Dermis blood vessel endothelial cell (primary cell): ENCODE measurements around the gene HOXD11. TPM values are rescaled to one million over a fixed set of nuclear protein-coding genes. Genes with fewer than 3 reads are reported as not detected.

Source experiments
- DNase-seq: peaks from one replicate; pipeline ENCODE4 v3.0.0; 2010
- total RNA-seq: library from RNA; depleted of rRNA; stranded (reverse); fragments of >200 nt; gene quantifications from 2 replicates; pipeline ENCODE4 v1.2.3, GENCODE V29; 2014

Gene HOXD11
- total RNA-seq, 1 donor from 2014 or later, result 0.17 TPM

DNA sequence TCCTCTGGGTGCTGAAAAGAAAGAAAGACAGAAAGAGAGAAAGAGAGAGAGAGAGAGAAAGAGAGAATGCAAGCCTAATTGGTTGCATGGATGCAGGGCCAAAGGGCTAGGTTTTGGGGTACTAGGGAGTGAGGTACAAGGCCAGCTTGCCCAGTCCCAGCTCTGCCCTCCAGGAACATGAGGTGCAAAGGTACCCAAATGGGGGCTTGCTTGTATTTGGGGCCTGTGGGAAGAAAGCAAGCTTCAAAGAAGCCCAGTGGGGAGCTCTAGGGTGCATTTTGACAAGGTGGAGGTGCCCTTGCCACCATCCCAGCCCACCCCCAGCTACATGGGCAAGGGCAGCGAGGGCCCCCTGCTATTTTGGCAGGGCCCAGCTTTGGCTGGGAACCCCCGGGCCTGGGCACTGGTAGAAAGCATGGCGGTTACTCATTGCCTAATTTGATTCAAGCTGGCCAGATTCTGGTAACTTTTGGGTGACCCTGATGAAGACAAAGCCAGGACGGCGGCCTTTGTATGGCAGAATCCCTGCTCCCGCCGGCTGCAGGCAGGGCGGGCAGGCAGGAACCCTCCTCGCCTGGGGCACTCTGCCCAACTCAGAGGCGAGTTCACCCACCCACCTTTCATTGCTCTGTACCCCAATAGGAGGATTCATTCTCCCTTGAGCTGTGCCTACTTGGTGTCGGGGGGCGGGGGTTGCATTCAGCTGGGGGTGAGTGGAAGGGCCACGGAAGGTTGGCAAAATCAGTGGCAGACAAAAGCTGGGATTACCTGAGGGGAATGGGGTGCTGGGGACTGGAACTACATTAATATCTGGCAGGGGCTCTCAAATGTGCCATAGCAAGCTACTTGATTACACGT lies 43.7 kb downstream of the HOXD11 start:
- no peak for DNase-seq

DNA sequence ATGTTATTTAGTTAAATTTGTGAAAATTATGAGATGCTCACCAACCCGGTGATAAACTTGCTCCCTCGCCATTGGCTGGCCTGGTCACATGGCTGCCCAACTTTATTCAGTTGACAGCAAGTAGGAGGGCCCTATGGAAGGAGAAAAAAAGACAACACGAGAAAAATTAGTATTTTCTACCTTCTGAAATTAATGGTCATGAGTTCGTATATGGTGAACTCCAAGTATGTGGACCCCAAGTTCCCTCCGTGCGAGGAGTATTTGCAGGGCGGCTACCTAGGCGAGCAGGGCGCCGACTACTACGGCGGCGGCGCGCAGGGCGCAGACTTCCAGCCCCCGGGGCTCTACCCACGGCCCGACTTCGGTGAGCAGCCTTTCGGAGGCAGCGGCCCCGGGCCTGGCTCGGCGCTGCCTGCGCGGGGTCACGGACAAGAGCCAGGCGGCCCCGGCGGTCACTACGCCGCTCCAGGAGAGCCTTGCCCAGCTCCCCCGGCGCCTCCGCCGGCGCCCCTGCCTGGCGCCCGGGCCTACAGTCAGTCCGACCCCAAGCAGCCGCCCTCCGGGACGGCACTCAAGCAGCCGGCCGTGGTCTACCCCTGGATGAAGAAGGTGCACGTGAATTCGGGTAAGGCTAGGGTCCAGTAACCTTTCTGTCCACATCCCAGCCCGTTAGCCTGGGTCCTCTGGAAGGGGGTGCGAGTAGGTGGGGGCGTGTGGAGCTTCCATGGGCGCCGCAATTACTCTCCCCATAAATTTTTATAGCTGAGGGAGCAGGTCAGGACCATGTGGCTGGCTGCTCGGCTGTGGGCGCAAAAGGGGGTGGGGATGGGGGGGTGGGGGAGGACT lies 44.6 kb downstream of the HOXD11 start, which contains the start of gene HOXD4:
Gene HOXD4, plus strand, starts transcription at position 109 of the 846 bp plus-strand sequence. Its CDS starts 84 bp downstream, at position 193.
- DNase-seq, result no peak

DNA sequence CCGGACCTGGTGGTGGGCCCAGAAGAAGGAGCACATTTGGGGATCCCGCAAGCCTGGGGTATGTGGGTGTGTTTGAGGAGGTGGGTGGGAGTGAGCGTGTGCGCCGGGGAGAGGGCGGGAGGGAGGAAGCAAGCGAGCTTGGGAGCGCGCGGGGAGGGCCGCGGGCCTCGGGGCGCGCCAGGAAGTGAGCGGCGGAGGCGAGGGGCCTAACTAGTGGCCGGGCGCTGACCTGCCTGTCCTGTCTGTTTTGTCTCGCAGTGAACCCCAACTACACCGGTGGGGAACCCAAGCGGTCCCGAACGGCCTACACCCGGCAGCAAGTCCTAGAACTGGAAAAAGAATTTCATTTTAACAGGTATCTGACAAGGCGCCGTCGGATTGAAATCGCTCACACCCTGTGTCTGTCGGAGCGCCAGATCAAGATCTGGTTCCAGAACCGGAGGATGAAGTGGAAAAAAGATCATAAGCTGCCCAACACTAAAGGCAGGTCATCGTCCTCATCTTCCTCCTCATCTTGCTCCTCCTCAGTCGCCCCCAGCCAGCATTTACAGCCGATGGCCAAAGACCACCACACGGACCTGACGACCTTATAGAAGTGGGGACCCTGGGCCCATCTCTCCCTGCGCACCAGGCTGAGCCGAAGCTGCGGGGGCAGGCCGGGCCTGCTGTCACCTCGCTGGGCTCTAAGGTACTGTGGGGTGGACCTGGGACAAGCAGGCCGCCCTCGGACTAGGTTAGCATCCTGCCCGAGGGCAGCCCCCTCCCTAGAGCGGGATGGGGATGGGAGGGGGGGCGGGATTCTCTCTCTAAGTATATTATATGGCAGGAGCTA lies 45.5 kb downstream of the HOXD11 start:
- peak; percentile 26 for DNase-seq

DNA sequence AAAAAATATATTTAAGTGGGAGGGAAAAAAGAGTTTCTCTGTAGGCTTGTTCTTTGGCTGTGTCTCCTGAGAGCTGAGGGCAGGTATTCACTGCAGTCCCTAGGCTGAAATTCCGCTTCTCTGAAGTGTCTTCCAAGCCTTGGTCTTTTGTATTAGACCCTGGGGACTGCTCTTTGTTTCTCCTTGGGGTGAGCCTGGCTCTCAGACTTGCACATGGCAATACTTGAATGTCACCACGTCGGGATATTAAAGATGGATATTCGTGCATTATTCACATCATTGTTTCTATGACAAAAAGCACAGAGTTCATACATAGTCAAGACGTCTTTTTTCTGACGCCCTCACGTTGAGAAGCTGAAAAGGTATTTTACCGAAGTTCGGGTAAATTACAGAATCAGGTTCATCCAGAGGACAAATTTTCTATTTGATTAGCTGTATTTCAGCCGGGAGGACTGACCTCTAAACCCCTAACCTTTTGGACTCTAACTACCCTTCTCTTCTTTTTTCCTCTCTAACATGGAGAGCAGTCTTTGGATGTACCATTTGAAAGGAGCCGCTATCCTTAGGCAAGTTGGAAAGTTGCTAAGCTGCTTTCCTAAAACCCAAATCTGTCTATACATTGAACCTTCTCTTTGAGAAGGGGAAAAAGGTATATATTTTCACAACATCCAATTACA lies 47.6 kb downstream of the HOXD11 start:
- DNase-seq, result no peak

DNA sequence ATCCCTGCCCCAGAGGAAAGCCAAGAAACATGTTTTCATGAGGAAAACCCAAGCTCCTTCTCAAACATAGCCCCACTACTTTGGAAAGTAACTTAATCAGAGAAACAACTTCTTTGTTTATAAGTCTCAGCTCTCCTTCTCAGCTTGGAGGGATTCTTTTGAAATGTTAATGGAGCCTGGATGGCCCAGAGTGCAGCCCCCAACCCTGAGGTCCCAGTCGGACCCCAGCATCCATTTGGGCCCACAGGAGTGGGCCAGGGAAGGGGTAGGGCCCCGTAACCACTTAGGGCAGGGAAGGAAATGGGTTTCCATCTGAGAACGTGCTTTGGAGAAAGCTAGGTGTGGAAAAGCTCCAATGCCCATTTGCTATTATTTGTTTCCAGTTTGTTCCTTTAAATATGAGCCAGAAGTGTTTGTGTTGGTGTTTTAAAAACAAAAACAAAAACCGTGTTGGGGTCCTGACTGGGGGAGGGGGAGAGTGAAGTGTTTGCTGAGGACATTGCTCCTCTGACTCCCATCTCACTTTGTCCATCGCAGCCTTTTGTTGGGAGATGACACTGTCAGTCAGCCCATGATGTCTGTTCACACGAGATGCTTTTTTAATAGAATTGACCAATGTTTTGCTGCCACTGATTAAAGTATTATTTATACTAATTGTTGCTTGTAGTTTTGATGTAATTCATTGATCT lies 48.4 kb downstream of the HOXD11 start:
- DNase-seq, result no peak

GRCh38 chr2:176156301-176156806 lies 49.3 kb downstream of the HOXD11 start:
- DNase-seq, result no peak

DNA sequence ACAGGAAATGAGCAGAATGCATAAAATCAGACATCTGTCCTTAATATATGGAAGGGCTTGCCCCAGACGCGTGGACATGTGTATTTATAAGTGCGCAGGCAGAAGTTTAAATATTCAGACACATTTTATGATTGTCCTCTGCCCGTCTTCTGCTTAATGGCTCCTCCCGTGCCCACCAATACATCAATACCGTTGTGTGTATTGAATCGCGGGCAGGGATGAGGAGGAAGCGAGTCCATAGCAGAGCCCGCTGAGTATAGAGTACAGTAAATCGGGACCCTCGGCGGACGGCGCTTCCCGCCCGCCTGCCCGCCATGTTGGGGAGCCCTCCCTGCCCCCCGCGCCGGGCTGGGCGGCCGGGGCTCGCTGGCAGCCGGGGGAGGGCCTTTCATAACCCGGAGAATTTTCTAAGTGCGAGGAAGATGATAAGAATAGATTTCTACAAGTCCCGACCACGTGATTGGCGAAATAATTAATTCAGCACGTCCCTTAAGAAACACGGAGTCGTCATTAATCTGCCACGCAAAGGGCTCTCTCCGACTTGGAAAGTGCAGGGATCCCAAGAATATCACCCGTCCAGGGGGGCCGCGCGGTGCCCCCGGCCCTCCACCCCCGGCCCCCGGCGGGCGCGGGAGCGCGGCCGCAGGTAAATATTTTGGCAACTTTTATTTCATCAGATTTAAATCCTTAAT lies 49.9 kb downstream of the HOXD11 start, which contains the start of gene HOXD3:
Gene HOXD3, plus strand, starts transcription at position 501 of the 692 bp plus-strand sequence. CDS start 11,808 bp downstream, outside the sequence.
- no peak for DNase-seq

- DNase-seq, result no peak
These were observed 50.6 kb downstream of the HOXD11 start for GRCh38 chr2:176157499-176158185.

- no peak for DNase-seq
These were observed 51.1 kb downstream of the HOXD11 start for GRCh38 chr2:176158186-176158591.

DNA sequence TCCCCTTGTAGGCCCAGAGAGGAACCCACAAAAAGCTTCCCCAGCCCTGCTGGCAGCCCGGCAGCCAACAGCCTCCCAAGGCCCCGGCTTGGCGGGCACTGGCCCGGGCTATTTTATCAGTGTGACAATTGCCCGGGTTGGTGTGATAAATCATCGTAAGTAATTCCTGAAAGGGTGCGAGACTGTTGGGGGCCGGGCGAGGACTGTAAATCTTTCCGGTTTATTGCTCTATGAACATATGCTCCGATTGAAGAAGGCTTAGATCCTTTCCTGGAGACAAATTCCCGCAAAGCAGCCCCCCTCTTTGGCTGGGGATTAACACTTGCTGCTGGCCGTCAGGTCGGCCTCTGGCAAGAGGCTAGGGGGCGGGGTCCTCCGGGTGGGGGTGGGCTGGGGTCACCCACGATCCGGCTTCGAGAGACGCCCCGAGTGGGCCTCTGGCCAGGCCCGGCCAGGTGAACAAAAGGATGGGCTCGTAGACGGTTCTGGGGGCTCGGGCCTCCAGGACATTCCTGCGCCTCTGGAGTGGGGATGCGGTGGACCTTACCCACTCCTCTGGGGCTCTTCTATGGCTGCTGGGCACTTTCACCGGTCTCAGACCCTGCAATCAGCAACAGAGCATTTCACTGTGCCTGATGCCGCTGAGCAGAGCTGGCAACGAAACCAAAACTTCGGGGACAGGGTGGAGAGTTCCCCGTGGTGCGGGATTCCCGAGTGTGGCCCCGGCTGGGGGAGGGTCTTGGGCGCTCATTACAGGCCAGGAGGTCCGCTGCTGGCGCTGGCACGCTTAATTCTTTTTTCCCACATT lies 52.0 kb downstream of the HOXD11 start:
- no peak for DNase-seq

Other genes with a start within 250 kb of the HOXD11 start
- gene LNPK, start 105.0 kb upstream of the HOXD11 start, total RNA-seq, result 8.0 and 10.5 TPM in 2 replicates
- gene EVX2, start 23.3 kb upstream of the HOXD11 start, total RNA-seq, result not detected in 2 replicates
- under 0.01 TPM in 1 of 2 replicates, not detected in the other for gene HOXD13, start 14.6 kb upstream of the HOXD11 start, total RNA-seq
- gene HOXD12, start 7.5 kb upstream of the HOXD11 start, total RNA-seq, result not detected in 2 replicates
- gene HOXD10, start 9.5 kb downstream of the HOXD11 start, total RNA-seq, result 7.7 and 15.2 TPM in 2 replicates
- 24.5 and 28.4 TPM in 2 replicates for gene HOXD9, start 15.4 kb downstream of the HOXD11 start, total RNA-seq
- gene HOXD8, start 22.4 kb downstream of the HOXD11 start, total RNA-seq, result 30.3 and 33.0 TPM in 2 replicates
- gene HOXD4, start 44.3 kb downstream of the HOXD11 start, total RNA-seq, result 6.1 and 8.8 TPM in 2 replicates
- gene HOXD3, start 50.0 kb downstream of the HOXD11 start, total RNA-seq, result 19.2 and 54.6 TPM in 2 replicates
- gene HOXD1, start 81.4 kb downstream of the HOXD11 start, total RNA-seq, result 11.2 and 15.4 TPM in 2 replicates
- gene MTX2, start 162.2 kb downstream of the HOXD11 start, total RNA-seq, result 24.4 and 26.7 TPM in 2 replicates